ENCODE results near the gene ERFL. TPM values are rescaled to one million over a fixed set of nuclear protein-coding genes. Genes with fewer than 3 reads are reported as not detected.

ERFL gene
- 1.7 and 1.8 TPM in 2 replicates for total RNA-seq

- intact Hi-C loops (cut with micrococcal nuclease), result loop anchor here (2.0 to 5.0 kb wide), 2 partner anchors 41 to 53 kb away; no protein-coding TSS in a partner anchor
Measured at GRCh38 chr19:41928221-41928683, at the start of gene ERFL. TSS of gene ERFL (minus strand) at chr19:41928449. CDS start at chr19:41912919, 15,530 bp downstream.

DNA sequence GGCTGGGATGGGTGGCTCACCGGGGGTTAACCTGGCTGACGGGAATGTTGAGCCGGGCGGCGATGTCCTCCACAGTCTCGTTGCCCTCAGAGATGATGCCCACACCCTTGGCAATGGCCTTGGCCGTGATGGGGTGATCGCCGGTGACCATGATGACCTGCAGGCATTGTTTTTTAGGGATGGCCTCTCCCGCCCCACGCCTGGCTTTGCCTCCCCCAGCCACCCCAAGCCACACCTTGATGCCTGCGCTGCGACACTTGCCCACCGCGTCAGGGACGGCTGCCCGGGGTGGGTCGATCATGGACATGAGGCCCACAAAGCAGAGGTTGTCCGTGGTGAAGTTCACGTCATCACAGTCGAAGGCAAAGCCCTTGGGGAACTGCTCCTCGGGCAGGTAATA is 49.7 kb upstream of the ERFL start:
- intact Hi-C loops (cut with micrococcal nuclease), result no loop called here

GRCh38 chr19:41974652-41975051 is 46.4 kb upstream of the ERFL start:
- intact Hi-C loops (cut with micrococcal nuclease), result no loop called here

- intact Hi-C loops (cut with micrococcal nuclease), result no loop called here
Measured at GRCh38 chr19:41971363-41971762, 43.1 kb upstream of the ERFL start.

DNA sequence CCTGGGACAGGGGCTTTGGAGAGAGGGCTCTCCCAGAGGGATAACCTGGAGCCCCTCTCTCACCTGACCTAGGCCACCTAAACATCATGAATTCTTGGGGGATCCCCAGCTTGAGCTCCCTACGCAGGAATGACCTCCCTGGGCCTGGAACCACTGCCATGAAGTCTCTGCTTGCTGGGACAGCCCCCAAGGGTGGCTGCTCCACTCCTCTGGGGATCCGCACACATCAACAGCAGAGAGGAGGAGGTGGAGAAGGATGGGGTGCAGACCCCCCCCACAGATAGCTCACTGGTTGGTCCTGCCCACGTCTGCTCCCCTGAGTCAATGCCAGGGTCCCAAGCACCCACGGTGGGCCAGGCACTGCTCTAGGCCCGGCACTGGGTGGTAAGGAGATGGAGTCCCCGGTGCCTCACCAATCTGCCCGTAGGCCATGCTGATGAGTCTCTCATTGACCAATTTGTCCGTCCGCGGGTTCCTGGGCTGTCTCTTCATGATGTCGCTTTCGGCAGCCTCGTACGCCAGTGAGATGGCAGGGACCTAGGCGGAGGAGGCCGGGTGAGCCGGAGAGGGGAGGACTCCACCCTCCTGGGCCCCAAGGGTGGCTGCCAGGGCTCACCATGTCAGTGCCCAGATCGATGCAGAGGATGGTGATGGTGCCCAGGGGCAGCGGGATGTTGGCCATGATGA is 41.7 kb upstream of the ERFL start:
- intact Hi-C loops (cut with micrococcal nuclease), result no loop called here

DNA sequence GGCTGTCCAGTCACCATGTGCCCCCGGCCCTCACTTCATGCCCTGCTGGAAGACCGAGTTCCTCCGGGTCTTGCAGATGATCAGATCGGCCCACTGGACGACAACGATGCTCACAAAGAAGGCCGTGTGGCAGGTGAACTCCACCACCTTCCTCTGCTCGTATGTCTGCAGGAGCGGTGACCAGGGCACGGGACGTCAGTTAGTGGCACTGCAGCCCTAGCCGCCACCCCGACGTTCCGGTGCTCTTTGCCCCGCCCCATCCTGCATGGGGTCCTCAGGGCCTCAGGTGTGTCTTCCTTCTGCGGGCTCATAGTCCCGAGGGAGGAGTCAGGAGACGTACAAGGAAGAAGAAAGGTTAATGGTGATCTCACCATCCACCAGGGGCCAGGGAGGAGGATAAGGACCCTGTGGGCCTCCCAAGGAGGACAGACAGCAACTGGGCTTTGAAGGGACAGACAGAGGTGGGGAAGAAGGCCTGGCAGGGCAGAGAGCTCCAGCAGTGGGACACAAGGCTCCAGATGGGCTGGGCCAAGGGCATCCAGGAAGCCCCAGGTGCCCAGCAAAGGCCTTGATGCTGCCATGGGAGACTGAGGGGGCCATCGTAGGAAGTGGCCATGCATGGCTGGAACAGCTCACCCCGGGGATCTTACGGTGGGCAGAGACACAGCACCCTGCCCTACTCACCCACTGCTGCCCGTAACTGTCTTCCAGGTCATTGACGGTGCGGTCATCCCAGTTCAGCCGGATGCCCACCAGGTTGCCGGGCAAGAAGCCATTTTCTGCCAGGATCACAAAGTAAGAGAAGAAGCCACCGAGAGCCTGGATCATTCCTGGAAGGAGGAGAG is 40.7 kb upstream of the ERFL start:
- intact Hi-C loops (cut with micrococcal nuclease), result no loop called here

DNA sequence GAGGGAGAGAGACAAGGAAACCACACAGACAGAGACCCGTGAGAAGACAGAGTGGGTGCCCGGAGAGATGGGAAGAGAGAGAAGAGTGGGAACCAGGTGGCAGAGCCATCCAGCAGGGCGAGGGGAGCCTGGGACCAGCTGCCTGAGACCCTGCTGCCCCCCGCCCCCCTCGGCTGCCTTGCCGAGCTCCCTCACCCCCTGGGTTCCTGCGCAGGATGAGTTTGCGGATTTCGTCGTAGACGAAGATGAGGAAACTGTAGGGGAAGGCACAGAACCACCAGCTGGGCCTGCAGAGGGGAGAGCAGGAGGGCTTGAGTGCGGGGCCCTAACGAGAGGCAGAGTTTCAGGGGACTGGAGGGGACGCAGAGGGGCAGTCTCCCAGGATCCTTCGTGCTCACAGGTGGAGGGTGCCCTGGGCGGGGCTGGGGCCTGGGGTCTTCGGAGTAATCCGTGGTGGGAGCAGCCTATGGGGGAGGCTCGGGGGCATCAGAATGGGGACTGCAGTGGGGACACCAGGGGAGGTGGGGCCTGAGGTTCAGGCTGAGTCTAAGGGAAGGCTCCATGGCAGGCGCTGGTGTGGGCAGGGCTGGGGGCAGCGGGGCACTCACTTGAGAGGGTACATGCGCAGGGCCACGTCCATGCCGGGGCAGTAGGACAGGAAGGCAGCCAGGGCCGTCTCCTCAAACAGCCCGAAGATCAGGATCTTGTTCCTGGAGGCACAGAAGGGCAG is 39.0 kb upstream of the ERFL start:
- intact Hi-C loops (cut with micrococcal nuclease), result no loop called here

GRCh38 chr19:41965106-41965505 is 36.9 kb upstream of the ERFL start:
- intact Hi-C loops (cut with micrococcal nuclease), result no loop called here

DNA sequence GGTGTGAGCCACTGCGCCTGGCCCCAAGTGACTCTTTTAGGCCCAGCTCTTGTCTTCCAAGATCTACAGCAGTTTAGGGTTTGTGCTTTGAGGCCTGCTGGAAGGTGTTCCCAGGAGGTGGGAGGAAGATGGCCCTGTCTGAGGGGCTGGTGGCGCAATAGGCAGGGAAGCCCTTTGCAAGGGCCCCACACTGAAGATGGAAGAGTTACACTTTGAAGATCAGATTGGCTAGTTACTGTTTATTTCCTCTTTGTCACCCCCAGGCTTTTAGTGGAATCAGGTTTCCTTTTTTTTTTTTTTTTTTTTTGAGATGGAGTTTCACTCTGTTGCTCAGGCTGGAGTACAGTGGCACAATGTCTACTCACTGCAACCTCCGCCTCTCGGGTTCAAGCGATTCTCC is 32.7 kb upstream of the ERFL start:
- intact Hi-C loops (cut with micrococcal nuclease), result no loop called here

- intact Hi-C loops (cut with micrococcal nuclease), result loop anchor here (1.0 to 2.0 kb wide), 3 partner anchors 35 to 100 kb away; partner anchors contain the start of gene ATP1A3
Measured at GRCh38 chr19:41959056-41960053, 31.1 kb upstream of the ERFL start, which contains the start of gene RABAC1. TSS of gene RABAC1 (minus strand) at chr19:41959321. CDS start at chr19:41959292, 29 bp downstream.

DNA sequence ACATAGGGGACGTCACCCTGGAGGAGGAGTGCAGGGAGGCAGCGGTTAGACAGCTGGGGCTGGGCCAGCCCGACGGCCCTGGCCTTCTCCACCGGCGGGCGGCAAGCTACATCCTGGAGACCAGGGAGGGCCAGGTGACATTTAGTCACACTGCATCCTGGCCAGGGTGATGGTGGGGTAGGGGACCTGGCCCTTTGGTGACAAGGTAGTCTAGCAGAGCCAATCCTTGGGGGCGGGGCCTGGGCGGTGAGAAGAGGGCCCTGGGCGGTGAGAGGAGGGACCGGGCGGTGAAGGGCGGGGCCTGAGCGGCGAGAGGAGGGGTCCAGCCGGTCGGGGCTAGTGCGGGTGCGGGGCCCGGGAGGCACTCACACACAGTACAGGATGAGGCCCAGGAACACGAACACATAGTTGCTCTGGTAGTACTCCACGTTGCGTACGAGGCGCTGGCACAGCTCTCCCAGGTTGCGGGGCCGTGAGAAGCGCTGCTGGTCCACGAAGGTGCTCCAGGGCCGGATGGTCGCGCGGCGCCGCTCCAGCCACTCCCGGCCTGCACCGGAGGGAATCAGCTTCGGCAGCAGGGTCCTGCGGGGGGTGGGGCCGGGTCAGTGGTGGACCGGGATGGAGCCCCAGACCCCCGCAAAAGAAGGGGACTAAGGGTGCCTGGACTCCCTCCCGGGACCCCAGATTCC is 30.3 kb upstream of the ERFL start:
- intact Hi-C loops (cut with micrococcal nuclease), result loop anchor here (1.0 to 2.0 kb wide), 3 partner anchors 36 to 99 kb away; partner anchors contain the start of gene ATP1A3

DNA sequence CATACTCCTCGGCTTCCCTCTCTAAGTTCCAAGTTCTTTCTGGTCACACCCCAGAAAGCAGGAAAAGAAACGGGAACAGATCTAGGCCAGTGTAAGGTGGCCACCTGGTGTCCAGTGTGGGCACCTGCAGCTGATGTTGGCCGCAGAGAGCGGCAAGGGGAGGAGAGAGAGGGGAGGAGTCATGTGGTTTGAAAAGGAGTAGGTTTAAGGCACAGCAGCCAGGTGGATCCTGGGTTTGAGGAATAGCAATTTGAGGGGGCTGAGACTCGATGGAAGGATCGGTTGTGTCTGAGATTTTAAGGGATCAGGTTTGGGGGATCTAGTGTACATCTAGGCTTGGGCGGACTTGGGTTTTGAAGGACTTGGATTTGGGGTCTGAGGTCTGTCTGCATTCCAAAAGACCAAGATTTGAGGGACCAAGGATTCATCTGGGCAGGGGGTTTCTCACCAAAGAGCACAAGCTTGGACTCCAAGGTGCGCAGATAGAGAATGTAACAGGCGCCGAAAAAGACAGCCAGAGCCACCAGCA is 29.7 kb upstream of the ERFL start:
- intact Hi-C loops (cut with micrococcal nuclease), result loop anchor here (2.0 kb wide), 2 partner anchors 37 to 73 kb away; partner anchors contain the start of gene ATP1A3

- intact Hi-C loops (cut with micrococcal nuclease), result no loop called here
Measured at GRCh38 chr19:41957161-41957837, 29.1 kb upstream of the ERFL start.

DNA sequence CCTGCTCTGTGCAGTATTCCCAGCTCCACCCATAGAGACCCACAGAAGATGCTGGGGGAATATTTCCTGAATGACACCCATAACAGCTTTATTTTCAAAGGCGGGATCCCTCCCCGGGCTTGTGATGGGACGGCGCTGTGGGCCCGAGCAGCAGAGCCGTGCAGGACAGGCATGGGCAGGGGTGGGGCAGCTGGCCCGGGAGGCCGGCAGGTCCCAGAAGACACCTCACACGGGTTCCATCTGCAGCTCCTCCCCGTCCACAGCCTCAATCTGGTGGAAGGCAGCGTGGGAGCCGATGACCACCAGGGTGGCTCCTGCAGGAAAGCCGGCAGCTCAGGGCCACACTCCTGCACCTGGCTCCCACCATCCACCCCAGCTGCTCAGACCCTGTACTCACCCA is 28.4 kb upstream of the ERFL start:
- intact Hi-C loops (cut with micrococcal nuclease), result no loop called here

GRCh38 chr19:41955521-41955920 is 27.3 kb upstream of the ERFL start:
- intact Hi-C loops (cut with micrococcal nuclease), result no loop called here

- intact Hi-C loops (cut with micrococcal nuclease), result loop anchor here (1.0 kb wide), 1 partner anchor 78 kb away; no protein-coding TSS in a partner anchor
Measured at GRCh38 chr19:41951686-41952172, 23.5 kb upstream of the ERFL start.

DNA sequence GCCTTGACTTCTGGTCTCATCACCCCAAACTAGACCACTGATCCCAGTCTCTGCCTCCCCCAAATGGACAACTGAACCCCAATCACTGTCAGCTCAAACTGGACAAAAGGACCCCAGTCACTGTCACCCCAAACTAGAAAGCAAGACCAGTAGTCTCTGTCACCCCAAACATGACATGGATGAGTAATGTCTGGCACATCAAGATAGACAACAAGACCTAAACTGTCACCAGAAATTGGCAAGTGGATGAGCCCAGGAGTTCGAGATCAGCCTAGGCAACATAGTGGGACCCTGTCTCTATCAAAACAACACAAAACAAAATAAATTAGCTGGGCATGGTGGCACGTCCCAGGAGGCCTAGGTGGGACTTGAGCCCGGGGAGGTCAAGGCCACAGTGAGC is 18.8 kb upstream of the ERFL start:
- intact Hi-C loops (cut with micrococcal nuclease), result no loop called here

DNA sequence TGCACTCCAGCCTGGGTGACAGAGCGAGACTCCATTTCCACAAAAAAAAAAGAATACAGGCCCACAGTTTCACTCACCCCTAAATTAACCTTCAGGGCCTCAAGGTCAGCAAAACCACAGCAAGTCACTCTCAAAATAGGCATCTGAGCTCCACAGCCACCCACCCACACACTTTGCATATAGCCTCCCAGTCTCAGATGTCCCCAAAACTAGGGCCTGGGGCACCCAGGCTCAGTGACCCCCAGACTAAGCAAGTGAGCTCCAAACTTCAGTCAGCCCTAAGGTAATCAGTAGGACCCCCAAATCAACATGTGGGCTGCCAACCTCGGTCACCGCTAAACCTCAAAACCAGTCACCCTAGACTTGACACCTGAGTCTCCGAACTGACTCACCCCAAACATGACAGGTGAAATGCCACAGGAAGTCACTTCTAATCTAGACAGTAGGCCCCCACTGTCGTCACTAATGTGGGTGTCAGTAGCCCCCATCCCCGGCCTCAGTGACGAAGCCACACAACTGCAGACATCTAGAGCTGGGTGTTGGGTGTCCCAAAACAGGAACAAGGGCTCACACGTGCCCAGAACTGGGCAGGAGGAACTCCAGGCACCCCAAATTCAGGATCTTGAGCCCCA is 17.0 kb upstream of the ERFL start:
- intact Hi-C loops (cut with micrococcal nuclease), result no loop called here

All from T-helper 2 cell treated with Interferon-gamma antibody and Interleukin-4, amounts not matched to agents 100 ng/mL and 5 ng/mL, for 36 hours (primary cell).